Loucy (cell line): Measurements from ENCODE around the gene RNU6-1.

ENCODE experiments used
- EZH2phosphoT487 ChIP-seq: fragments of 200-600 bp; IDR thresholded peaks from 2 replicates; pipeline ENCODE4 v1.6.1; 2018; ENCODE audit warnings: antibody characterized with exemption, mild to moderate bottlenecking, moderate library complexity, borderline replicate concordance
- TF ChIP-seq, protein P1 (sequence below): fragments of 200-600 bp; sonication (generic); conservative IDR thresholded peaks from 2 replicates; pipeline ENCODE4 v1.5.1; 2014; ENCODE audit warnings: mild to moderate bottlenecking, antibody characterized with exemption, low read length

DNA sequence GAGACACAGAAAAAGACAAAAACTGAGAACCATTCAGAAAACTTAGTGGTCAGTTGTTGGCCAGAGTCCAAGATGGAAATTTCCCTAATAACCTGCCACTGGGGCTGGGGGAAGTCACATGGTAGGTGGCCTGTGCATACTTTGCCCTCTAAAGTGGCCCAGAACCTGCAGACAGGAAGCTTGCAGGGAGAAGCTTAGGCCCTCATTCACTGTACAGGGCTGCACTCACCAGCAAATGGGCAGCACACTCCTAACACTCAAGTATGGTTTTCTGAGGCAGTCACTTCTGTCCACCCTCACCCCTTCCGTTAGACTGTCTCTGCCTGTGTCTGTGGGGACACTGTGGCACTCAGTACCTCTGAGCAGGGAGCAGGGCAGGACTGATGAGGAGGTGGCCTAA is 14.5 kb upstream of the RNU6-1 start:
- TF ChIP-seq, protein P1, sequence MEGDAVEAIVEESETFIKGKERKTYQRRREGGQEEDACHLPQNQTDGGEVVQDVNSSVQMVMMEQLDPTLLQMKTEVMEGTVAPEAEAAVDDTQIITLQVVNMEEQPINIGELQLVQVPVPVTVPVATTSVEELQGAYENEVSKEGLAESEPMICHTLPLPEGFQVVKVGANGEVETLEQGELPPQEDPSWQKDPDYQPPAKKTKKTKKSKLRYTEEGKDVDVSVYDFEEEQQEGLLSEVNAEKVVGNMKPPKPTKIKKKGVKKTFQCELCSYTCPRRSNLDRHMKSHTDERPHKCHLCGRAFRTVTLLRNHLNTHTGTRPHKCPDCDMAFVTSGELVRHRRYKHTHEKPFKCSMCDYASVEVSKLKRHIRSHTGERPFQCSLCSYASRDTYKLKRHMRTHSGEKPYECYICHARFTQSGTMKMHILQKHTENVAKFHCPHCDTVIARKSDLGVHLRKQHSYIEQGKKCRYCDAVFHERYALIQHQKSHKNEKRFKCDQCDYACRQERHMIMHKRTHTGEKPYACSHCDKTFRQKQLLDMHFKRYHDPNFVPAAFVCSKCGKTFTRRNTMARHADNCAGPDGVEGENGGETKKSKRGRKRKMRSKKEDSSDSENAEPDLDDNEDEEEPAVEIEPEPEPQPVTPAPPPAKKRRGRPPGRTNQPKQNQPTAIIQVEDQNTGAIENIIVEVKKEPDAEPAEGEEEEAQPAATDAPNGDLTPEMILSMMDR: no peak
- no peak for TF ChIP-seq EZH2phosphoT487
